GM10266 (cell line): ENCODE results near the gene ANG.

Source experiments
- DNase-seq: peaks from one replicate; pipeline ENCODE4 v3.0.0; 2012; ENCODE audit errors: extremely low spot score
- TF ChIP-seq, protein P1 (sequence below): IDR thresholded peaks from 2 replicates; pipeline ENCODE4 v1.5.1; 2012; ENCODE audit warnings: mild to moderate bottlenecking, low read depth; ENCODE audit not compliant: control insufficient read depth, insufficient read depth; ENCODE audit errors: missing control alignments

The ANG gene

DNA sequence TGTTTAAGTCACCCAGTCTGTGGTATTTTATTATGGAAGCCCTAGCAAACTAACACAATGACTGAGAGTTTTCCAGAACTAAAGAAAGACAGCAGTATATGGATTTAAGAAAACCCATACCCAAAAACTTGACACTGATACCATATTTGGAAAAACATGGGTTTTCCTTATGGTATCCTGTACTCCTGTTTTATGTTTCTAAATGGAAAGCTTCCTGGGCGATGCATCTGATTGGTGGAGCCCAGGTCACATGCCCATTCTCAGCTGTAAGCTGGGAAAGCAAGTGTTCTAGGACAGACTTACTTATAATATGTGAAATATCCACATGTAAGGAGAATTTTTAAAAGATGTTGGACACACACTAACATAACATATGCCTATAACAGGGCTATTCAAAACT is 8.7 kb upstream of the ANG start:
- no peak for DNase-seq
- TF ChIP-seq, protein P1, sequence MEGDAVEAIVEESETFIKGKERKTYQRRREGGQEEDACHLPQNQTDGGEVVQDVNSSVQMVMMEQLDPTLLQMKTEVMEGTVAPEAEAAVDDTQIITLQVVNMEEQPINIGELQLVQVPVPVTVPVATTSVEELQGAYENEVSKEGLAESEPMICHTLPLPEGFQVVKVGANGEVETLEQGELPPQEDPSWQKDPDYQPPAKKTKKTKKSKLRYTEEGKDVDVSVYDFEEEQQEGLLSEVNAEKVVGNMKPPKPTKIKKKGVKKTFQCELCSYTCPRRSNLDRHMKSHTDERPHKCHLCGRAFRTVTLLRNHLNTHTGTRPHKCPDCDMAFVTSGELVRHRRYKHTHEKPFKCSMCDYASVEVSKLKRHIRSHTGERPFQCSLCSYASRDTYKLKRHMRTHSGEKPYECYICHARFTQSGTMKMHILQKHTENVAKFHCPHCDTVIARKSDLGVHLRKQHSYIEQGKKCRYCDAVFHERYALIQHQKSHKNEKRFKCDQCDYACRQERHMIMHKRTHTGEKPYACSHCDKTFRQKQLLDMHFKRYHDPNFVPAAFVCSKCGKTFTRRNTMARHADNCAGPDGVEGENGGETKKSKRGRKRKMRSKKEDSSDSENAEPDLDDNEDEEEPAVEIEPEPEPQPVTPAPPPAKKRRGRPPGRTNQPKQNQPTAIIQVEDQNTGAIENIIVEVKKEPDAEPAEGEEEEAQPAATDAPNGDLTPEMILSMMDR, result no peak

- TF ChIP-seq, protein P1, result no peak
- DNase-seq, result no peak
These were observed 8.2 kb upstream of the ANG start for GRCh38 chr14:20680363-20680762.

- TF ChIP-seq, protein P1, result no peak
- DNase-seq, result peak; percentile 54
These were observed 7.7 kb upstream of the ANG start for GRCh38 chr14:20680843-20681347.

- TF ChIP-seq, protein P1, result no peak
- DNase-seq, result peak; percentile 64
These were observed 7.0 kb upstream of the ANG start for GRCh38 chr14:20681348-20682126.

- no peak for DNase-seq
- TF ChIP-seq, protein P1, result no peak
These were observed 6.5 kb upstream of the ANG start for GRCh38 chr14:20682127-20682434.

GRCh38 chr14:20682435-20683124 is 6.0 kb upstream of the ANG start:
- TF ChIP-seq, protein P1, result no peak
- DNase-seq, result peak; percentile 79
